GM12891 (cell line): ENCODE data around the gene TEAD3.

Experiments used
- PAX5 ChIP-seq: IDR thresholded peaks from 2 replicates; pipeline ENCODE4 v1.6.1; 2011; ENCODE audit warnings: low read length, moderate library complexity, mild to moderate bottlenecking; ENCODE audit not compliant: insufficient read depth, severe bottlenecking
- POLR2A ChIP-seq: IDR thresholded peaks from 2 replicates; pipeline ENCODE4 v1.6.1; 2011; ENCODE audit warnings: low read depth, low read length, control low read depth
- POLR2AphosphoS5 ChIP-seq: IDR thresholded peaks from 2 replicates; pipeline ENCODE4 v1.6.1; 2011; ENCODE audit warnings: low read depth, low read length, control low read depth
- POU2F2 ChIP-seq: IDR thresholded peaks from 2 replicates; pipeline ENCODE4 v1.6.1; 2011; ENCODE audit warnings: low read depth, mild to moderate bottlenecking, control low read depth, low read length, moderate library complexity
- SPI1 ChIP-seq: IDR thresholded peaks from 2 replicates; pipeline ENCODE4 v1.6.1; 2011; ENCODE audit warnings: low read depth, low read length, control low read depth
- TAF1 ChIP-seq: IDR thresholded peaks from 2 replicates; pipeline ENCODE4 v1.6.1; 2011; ENCODE audit warnings: low read depth, low read length, control low read depth

- no peak for TF ChIP-seq POLR2AphosphoS5
- TF ChIP-seq POLR2A, result no peak
- TF ChIP-seq TAF1, result no peak
- no peak for TF ChIP-seq POU2F2
- no peak for TF ChIP-seq PAX5
- TF ChIP-seq SPI1, result no peak
Observed at GRCh38 chr6:35524380-35525020, 27.6 kb upstream of the TEAD3 start.
